IMR-90 (cell line): ENCODE measurements around the gene UBE2E2. TPM values are rescaled to one million over a fixed set of nuclear protein-coding genes. Genes with fewer than 3 reads are reported as not detected.

Source experiments
- ATAC-seq: fragments of 200-7000 bp; cut with Tn5 transposase; 2 replicates; pipeline ENCODE4 v1.9.1; 2020; ENCODE audit warnings: low read depth, mild to moderate bottlenecking, moderate library complexity
- BruUV-seq: library from RNA; stranded (reverse); fragments of 400-500 nt; replicated peaks from 2 replicates; lab custom pipeline; 2021; lab: Mats Ljungman, UMichigan
- CTCF ChIA-PET: fragments of 300-600 bp; formaldehyde crosslinking; extraction: SDS; loops from one replicate; lab custom pipeline; 2021; ENCODE audit warnings: antibody characterized with exemption; lab: Yijun Ruan, JAX
- POLR2A ChIA-PET: fragments of 300-600 bp; sonication (Branson Sonifier 250); formaldehyde crosslinking; loops from one replicate; lab custom pipeline; 2022; ENCODE audit warnings: antibody characterized with exemption; ENCODE audit not compliant: unreplicated experiment; lab: Charles Lee
- DNase-seq: peaks from one replicate; pipeline ENCODE4 v3.0.0; 2013
- H2AFZ ChIP-seq: replicated peaks from 2 replicates; pipeline ENCODE3; 2013; ENCODE audit warnings: low read length, mild to moderate bottlenecking; ENCODE audit not compliant: poor library complexity
- H2AK5ac ChIP-seq: 2 replicates; pipeline ENCODE4 v1.6.1; 2013; ENCODE audit warnings: low read depth, low read length, inconsistent platforms
- H2AK9ac ChIP-seq: replicated peaks from 2 replicates; pipeline ENCODE3; 2013; ENCODE audit warnings: mild to moderate bottlenecking, low read depth, low read length, moderate library complexity; ENCODE audit not compliant: poor library complexity
- H2BK120ac ChIP-seq: 2 replicates; pipeline ENCODE4 v1.6.1; 2013; ENCODE audit warnings: low read depth, low read length, inconsistent platforms
- H2BK15ac ChIP-seq: 3 replicates; pipeline ENCODE4 v1.6.1; 2013; ENCODE audit warnings: low read depth, low read length, inconsistent platforms
- H2BK20ac ChIP-seq: 2 replicates; pipeline ENCODE4 v1.6.1; 2013; ENCODE audit warnings: low read depth, mild to moderate bottlenecking, inconsistent platforms, low read length, moderate library complexity
- H2BK5ac ChIP-seq: 2 replicates; pipeline ENCODE4 v1.6.1; 2013; ENCODE audit warnings: mild to moderate bottlenecking, low read depth, low read length, inconsistent platforms; ENCODE audit not compliant: poor library complexity, severe bottlenecking
- H3K14ac ChIP-seq: replicated peaks from 2 replicates; pipeline ENCODE4 v1.6.1; 2013; ENCODE audit warnings: low read depth, low read length, inconsistent platforms
- H3K18ac ChIP-seq: 2 replicates; pipeline ENCODE4 v1.6.1; 2013; ENCODE audit warnings: low read depth, low read length, control low read depth
- H3K23ac ChIP-seq: 2 replicates; pipeline ENCODE4 v1.6.1; 2013; ENCODE audit warnings: low read depth, low read length, inconsistent platforms
- H3K27ac ChIP-seq: 2 replicates; pipeline ENCODE4 v1.5.1; 2013; ENCODE audit warnings: mild to moderate bottlenecking, control low read depth, low read length; ENCODE audit not compliant: insufficient read depth
- H3K27me3 ChIP-seq: 2 replicates; pipeline ENCODE4 v1.6.1; 2013; ENCODE audit warnings: low read length; ENCODE audit not compliant: control insufficient read depth, insufficient read depth
- H3K36me3 ChIP-seq: 2 replicates; pipeline ENCODE4 v1.6.1; 2013; ENCODE audit warnings: low read length, mixed read lengths; ENCODE audit not compliant: control insufficient read depth, insufficient read depth
- H3K4ac ChIP-seq: 2 replicates; pipeline ENCODE4 v1.6.1; 2013; ENCODE audit warnings: low read depth, low read length, inconsistent platforms
- H3K4me1 ChIP-seq: 2 replicates; pipeline ENCODE4 v1.6.1; 2013; ENCODE audit warnings: low read length, mixed read lengths; ENCODE audit not compliant: control insufficient read depth, insufficient read depth
- H3K4me2 ChIP-seq: 2 replicates; pipeline ENCODE4 v1.6.1; 2013; ENCODE audit warnings: low read depth, mild to moderate bottlenecking, control low read depth, low read length, moderate library complexity
- H3K4me3 ChIP-seq: 2 replicates; pipeline ENCODE4 v1.5.1; 2013; ENCODE audit warnings: low read depth, mild to moderate bottlenecking, control low read depth, low read length, moderate library complexity; ENCODE audit not compliant: insufficient read depth
- H3K56ac ChIP-seq: 2 replicates; pipeline ENCODE4 v1.6.1; 2013; ENCODE audit warnings: low read length, inconsistent platforms; ENCODE audit not compliant: insufficient read depth; ENCODE audit errors: extremely low read depth
- H3K79me1 ChIP-seq, 2 experiments: 2 replicates each; pipeline ENCODE4 v1.6.1; 2013; ENCODE audit warnings: low read length in 2 of 2, inconsistent platforms in 1 of 2, low read depth in 1 of 2
- H3K9ac ChIP-seq: 2 replicates; pipeline ENCODE4 v1.6.1; 2013; ENCODE audit warnings: low read depth, low read length, control low read depth
- H3K9me1 ChIP-seq: 2 replicates; pipeline ENCODE4 v1.6.1; 2013; ENCODE audit warnings: low read length, inconsistent platforms; ENCODE audit not compliant: insufficient read depth
- H3K9me3 ChIP-seq: 2 replicates; pipeline ENCODE4 v1.6.1; 2013; ENCODE audit warnings: low read length; ENCODE audit not compliant: control insufficient read depth, insufficient read depth
- H4K20me1 ChIP-seq: 2 replicates; pipeline ENCODE4 v1.6.1; 2013; ENCODE audit warnings: low read length, inconsistent platforms; ENCODE audit not compliant: insufficient read depth
- H4K5ac ChIP-seq: 2 replicates; pipeline ENCODE4 v1.6.1; 2013; ENCODE audit warnings: mild to moderate bottlenecking, low read depth, low read length, control low read depth
- H4K8ac ChIP-seq, 2 experiments: 2 replicates each; pipeline ENCODE4 v1.6.1; 2013; ENCODE audit warnings: low read depth in 2 of 2, low read length in 2 of 2, control low read depth in 1 of 2, inconsistent platforms in 1 of 2
- H4K91ac ChIP-seq: 2 replicates; pipeline ENCODE4 v1.6.1; 2013; ENCODE audit warnings: low read depth, low read length, inconsistent platforms; ENCODE audit not compliant: insufficient read depth
- BHLHE40 ChIP-seq: fragments of 150-350 bp; IDR thresholded peaks from 2 replicates; pipeline ENCODE4 v1.6.1; 2016; ENCODE audit warnings: mild to moderate bottlenecking, low read depth, low read length
- CEBPB ChIP-seq: IDR thresholded peaks from 2 replicates; pipeline ENCODE4 v1.6.1; 2012; ENCODE audit warnings: low read depth, low read length, improper control_type of control experiment
- CHD1 ChIP-seq: IDR thresholded peaks from 2 replicates; pipeline ENCODE4 v1.6.1; 2012; ENCODE audit warnings: low read depth, low read length, improper control_type of control experiment
- CTCF ChIP-seq: conservative IDR thresholded peaks from 2 replicates; pipeline ENCODE4 v1.5.1; 2012; ENCODE audit warnings: mild to moderate bottlenecking, low read depth, low read length, improper control_type of control experiment
- FOS ChIP-seq: fragments of 150-350 bp; IDR thresholded peaks from 2 replicates; pipeline ENCODE4 v1.6.1; 2016; ENCODE audit warnings: low read depth, low read length
- MAFK ChIP-seq: IDR thresholded peaks from 2 replicates; pipeline ENCODE4 v1.6.1; 2012; ENCODE audit warnings: low read depth, low read length, improper control_type of control experiment
- MAZ ChIP-seq: IDR thresholded peaks from 2 replicates; pipeline ENCODE4 v1.6.1; 2012; ENCODE audit warnings: low read depth, mild to moderate bottlenecking, low read length, improper control_type of control experiment, moderate library complexity, borderline replicate concordance
- MXI1 ChIP-seq: IDR thresholded peaks from 2 replicates; pipeline ENCODE4 v1.6.1; 2012; ENCODE audit warnings: low read depth, mild to moderate bottlenecking, low read length, moderate library complexity, borderline replicate concordance
- NFE2L2 ChIP-seq: fragments of 150-350 bp; IDR thresholded peaks from 2 replicates; pipeline ENCODE4 v1.6.1; 2016; ENCODE audit warnings: low read depth, mild to moderate bottlenecking, low read length
- POLR2A ChIP-seq: IDR thresholded peaks from 2 replicates; pipeline ENCODE4 v1.6.1; 2012; ENCODE audit warnings: mild to moderate bottlenecking, low read depth, low read length
- RAD21 ChIP-seq: IDR thresholded peaks from 2 replicates; pipeline ENCODE4 v1.6.1; 2012; ENCODE audit warnings: low read length, improper control_type of control experiment
- RCOR1 ChIP-seq: IDR thresholded peaks from 2 replicates; pipeline ENCODE4 v1.6.1; 2012; ENCODE audit warnings: mild to moderate bottlenecking, low read length, improper control_type of control experiment; ENCODE audit not compliant: insufficient replicate concordance
- RFX5 ChIP-seq: IDR thresholded peaks from 2 replicates; pipeline ENCODE4 v1.8.0; 2012; ENCODE audit warnings: low read depth, mild to moderate bottlenecking, low read length, moderate library complexity
- SMC3 ChIP-seq: fragments of 150-350 bp; IDR thresholded peaks from 2 replicates; pipeline ENCODE4 v1.6.1; 2016; ENCODE audit warnings: low read depth, mild to moderate bottlenecking, antibody characterized with exemption, low read length, moderate library complexity
- WGBS, 2 experiments: methylation state at CpG; one replicate each; pipeline versions ENCODE4 v1.1.5 to v1.1.7; 2013; ENCODE audit warnings: missing lambda C conversion rate in 2 of 2; ENCODE audit not compliant: insufficient read length in 1 of 2; ENCODE audit errors: extremely low coverage in 2 of 2; 5-methylcytosine and 5-hydroxymethylcytosine counted together
- dilution Hi-C: fragments of 300-500 bp; cut with HindIII; formaldehyde crosslinking; loops from one replicate; pipeline ENCODE4 v1.14.3; 2018; ENCODE audit warnings: low sequenced_read_pairs; ENCODE audit not compliant: unreplicated experiment
- in situ Hi-C: fragments of 300-500 bp; cut with MboI; formaldehyde crosslinking; loops from 3 replicates; pipeline ENCODE4 v1.14.3; 2019; ENCODE audit warnings: low sequenced_read_pairs, inconsistent platforms, mixed read lengths
- intact Hi-C: fragments of 100-400 bp; cut with micrococcal nuclease; formaldehyde crosslinking; loops from 2 replicates; pipeline ENCODE4 v1.10.0; 2022
- polyA plus RNA-seq, 3 experiments: library from polyadenylated mRNA; depleted of rRNA; stranded (reverse); fragments of >200 nt; gene quantifications; 2 replicates each; pipeline ENCODE4 v1.2.3, GENCODE V29; 2012; ENCODE audit warnings: low replicate concordance in 1 of 3
- total RNA-seq: library from RNA; depleted of rRNA; stranded (reverse); fragments of >200 nt; gene quantifications from 2 replicates; pipeline ENCODE4 v1.2.3, GENCODE V29; 2012
- TF ChIP-seq, protein P1 (sequence below): fragments of 150-350 bp; IDR thresholded peaks from 2 replicates; pipeline ENCODE4 v1.6.1; 2016; ENCODE audit warnings: low read depth, mild to moderate bottlenecking, low read length, moderate library complexity, borderline replicate concordance
- TF ChIP-seq, protein P2 (sequence below): fragments of 150-350 bp; IDR thresholded peaks from 2 replicates; pipeline ENCODE4 v1.6.1; 2017; ENCODE audit warnings: mild to moderate bottlenecking, antibody characterized with exemption, low read length, low read depth

Gene UBE2E2
- total and polyA plus RNA-seq, 2 of the 4 experiments (the other 2 are of a cell fraction), result 18.6 to 32.7 TPM

DNA sequence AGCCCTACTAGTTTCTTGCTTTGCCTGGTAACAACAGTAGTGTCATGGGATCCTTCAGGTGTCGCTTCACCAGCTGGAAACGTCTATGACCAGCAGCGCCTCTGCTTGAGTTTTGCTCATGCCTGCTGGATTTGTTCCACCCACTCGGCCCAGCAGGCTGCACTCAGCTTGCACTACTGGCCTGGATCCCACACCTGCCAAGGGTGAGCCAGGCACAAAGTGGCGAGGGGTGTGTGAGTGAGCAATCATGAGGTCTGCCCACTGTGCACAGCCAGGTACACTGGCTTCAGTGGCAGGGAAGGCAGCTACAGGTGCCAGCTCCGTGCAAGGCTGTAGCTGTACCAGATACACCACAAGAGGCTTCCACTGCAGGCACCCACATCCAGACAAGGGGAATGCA is 282.8 kb downstream of the UBE2E2 start:
- Histone ChIP-seq H3K56ac (no peak overlapping the region), H3K79me1 (peaks cover 0 to 10% of the 10 kb centered on the region in 2 experiments; a peak in 2 of 4 replicates), H3K9me1 (no peaks in the 10 kb centered on the region; the same call in 1 of the 2 replicates), H4K20me1 (no peaks in the 10 kb centered on the region), H3K18ac (no peak overlapping the region), H4K91ac (no peak overlapping the region), H2AK9ac (no peak overlapping the region), H2AFZ (no peak overlapping the region), H2BK120ac (no peak overlapping the region), H3K4me1 (peaks cover 5% of the 10 kb centered on the region), H3K4ac (no peak overlapping the region), H2AK5ac (no peak overlapping the region), H3K9ac (no peak overlapping the region), H2BK5ac (no peak overlapping the region), H3K27me3 (no peaks in the 10 kb centered on the region), H3K9me3 (peaks cover 7% of the 10 kb centered on the region), H2BK15ac (no peak overlapping the region), H2BK20ac (no peak overlapping the region), H3K4me3 (no peak overlapping the region), H4K5ac (no peak overlapping the region), H3K36me3 (0 out of 2 replicates have a peak, but pooled peaks cover 2% of the 10 kb centered on the region), H3K14ac (no peak overlapping the region), H3K23ac (no peak overlapping the region), H3K27ac (no peak overlapping the region), H3K4me2 (no peak overlapping the region), H4K8ac (no peak overlapping the region)
- WGBS, 2 experiments, result 100% methylated on average over 3 of the region's 6 CpGs; no CpG with 5 or more reads in 1 of the 2 experiments
- ATAC-seq (no peak), DNase-seq (no peak)
- TF ChIP-seq SMC3 (no peak), CEBPB (no peak), CHD1 (no peak), MAFK (no peak), RAD21 (no peak), BHLHE40 (no peak), FOS (no peak), MXI1 (no peak), RCOR1 (no peak), MAZ (no peak), POLR2A (no peak), NFE2L2 (no peak), RFX5 (no peak), CTCF (no peak)
- TF ChIP-seq, protein P1, sequence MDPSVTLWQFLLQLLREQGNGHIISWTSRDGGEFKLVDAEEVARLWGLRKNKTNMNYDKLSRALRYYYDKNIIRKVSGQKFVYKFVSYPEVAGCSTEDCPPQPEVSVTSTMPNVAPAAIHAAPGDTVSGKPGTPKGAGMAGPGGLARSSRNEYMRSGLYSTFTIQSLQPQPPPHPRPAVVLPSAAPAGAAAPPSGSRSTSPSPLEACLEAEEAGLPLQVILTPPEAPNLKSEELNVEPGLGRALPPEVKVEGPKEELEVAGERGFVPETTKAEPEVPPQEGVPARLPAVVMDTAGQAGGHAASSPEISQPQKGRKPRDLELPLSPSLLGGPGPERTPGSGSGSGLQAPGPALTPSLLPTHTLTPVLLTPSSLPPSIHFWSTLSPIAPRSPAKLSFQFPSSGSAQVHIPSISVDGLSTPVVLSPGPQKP, result no peak
- TF ChIP-seq, protein P2, sequence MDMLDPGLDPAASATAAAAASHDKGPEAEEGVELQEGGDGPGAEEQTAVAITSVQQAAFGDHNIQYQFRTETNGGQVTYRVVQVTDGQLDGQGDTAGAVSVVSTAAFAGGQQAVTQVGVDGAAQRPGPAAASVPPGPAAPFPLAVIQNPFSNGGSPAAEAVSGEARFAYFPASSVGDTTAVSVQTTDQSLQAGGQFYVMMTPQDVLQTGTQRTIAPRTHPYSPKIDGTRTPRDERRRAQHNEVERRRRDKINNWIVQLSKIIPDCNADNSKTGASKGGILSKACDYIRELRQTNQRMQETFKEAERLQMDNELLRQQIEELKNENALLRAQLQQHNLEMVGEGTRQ, result no peak
- intact Hi-C loops, result no loop called here
- POLR2A ChIA-PET, result no interaction called here
- no TSS peak for BruUV-seq
- dilution Hi-C loops, result no loop called here
- in situ Hi-C loops, result no loop called here
- CTCF ChIA-PET, result no interaction called here
